HEK293T (cell line): ENCODE measurements around the gene KIF27.
"Not testable (repeated sequence)": the region's sequence is repeated elsewhere in the genome, so short reads cannot be mapped to it uniquely, and the experiment has no call there.

ENCODE experiments used
- BHLHE40 ChIP-seq: fragments of 450-650 bp; IDR thresholded peaks from 2 replicates; pipeline ENCODE4 v1.6.1; 2016; ENCODE audit warnings: mild to moderate bottlenecking, moderate library complexity, borderline replicate concordance
- FOXM1 ChIP-seq: fragments of 450-650 bp; IDR thresholded peaks from 2 replicates; pipeline ENCODE4 v1.6.1; 2017; ENCODE audit warnings: mild to moderate bottlenecking, borderline replicate concordance
- PKNOX1 ChIP-seq: fragments of 450-650 bp; IDR thresholded peaks from 2 replicates; pipeline ENCODE4 v1.6.1; 2016
- SP1 ChIP-seq: fragments of 450-650 bp; IDR thresholded peaks from 2 replicates; pipeline ENCODE4 v1.6.1; 2017
- SUZ12 ChIP-seq: fragments of 450-650 bp; IDR thresholded peaks from 2 replicates; pipeline ENCODE4 v1.6.1; 2016; ENCODE audit warnings: mild to moderate bottlenecking

GRCh38 chr9:83875559-83875958 is 45.7 kb downstream of the KIF27 start:
- not testable (repeated sequence) for TF ChIP-seq FOXM1, SUZ12, PKNOX1, SP1, BHLHE40
